ENCODE data around the gene ALX4.

- no peak for TF ChIP-seq CTCF (tag by site-specific recombination; IDR thresholded peaks at IDR 0.05)
- no peak for TF ChIP-seq ZBTB44 (tag by site-specific recombination; IDR thresholded peaks at IDR 0.05)
- TF ChIP-seq KLF9 (tag by site-specific recombination; IDR thresholded peaks at IDR 0.05; ENCODE audit: low read depth): no peak
- TF ChIP-seq, protein P1, sequence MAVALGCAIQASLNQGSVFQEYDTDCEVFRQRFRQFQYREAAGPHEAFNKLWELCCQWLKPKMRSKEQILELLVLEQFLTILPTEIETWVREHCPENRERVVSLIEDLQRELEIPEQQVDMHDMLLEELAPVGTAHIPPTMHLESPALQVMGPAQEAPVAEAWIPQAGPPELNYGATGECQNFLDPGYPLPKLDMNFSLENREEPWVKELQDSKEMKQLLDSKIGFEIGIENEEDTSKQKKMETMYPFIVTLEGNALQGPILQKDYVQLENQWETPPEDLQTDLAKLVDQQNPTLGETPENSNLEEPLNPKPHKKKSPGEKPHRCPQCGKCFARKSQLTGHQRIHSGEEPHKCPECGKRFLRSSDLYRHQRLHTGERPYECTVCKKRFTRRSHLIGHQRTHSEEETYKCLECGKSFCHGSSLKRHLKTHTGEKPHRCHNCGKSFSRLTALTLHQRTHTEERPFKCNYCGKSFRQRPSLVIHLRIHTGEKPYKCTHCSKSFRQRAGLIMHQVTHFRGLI (tag by site-specific recombination; IDR thresholded peaks at IDR 0.05): no peak
- TF ChIP-seq SCRT1 (tag by site-specific recombination; IDR thresholded peaks at IDR 0.05; ENCODE audit: borderline replicate concordance): no peak
- TF ChIP-seq ZNF138 (tag by site-specific recombination; IDR thresholded peaks at IDR 0.05; ENCODE audit: borderline replicate concordance): no peak
- no peak for TF ChIP-seq ZSCAN30 (tag by site-specific recombination; IDR thresholded peaks at IDR 0.05)
Measured at GRCh38 chr11:44221456-44221855, 88.5 kb downstream of the ALX4 start.
